GM08714 (cell line): ENCODE data around the gene SLC6A7.
"Not testable (repeated sequence)": the region's sequence is repeated elsewhere in the genome, so short reads cannot be mapped to it uniquely, and the experiment has no call there.

Experiments used
- H3K4me3 ChIP-seq: fragments of 200-500 bp; sonication (Bioruptor generic); 2 replicates; pipeline ENCODE4 v1.5.1; 2014; ENCODE audit warnings: mild to moderate bottlenecking, low read length, inconsistent platforms
- ZNF274 ChIP-seq: IDR thresholded peaks from 2 replicates; pipeline ENCODE4 v1.6.1; 2012; ENCODE audit warnings: mild to moderate bottlenecking, low read depth, low read length

Gene SLC6A7

DNA sequence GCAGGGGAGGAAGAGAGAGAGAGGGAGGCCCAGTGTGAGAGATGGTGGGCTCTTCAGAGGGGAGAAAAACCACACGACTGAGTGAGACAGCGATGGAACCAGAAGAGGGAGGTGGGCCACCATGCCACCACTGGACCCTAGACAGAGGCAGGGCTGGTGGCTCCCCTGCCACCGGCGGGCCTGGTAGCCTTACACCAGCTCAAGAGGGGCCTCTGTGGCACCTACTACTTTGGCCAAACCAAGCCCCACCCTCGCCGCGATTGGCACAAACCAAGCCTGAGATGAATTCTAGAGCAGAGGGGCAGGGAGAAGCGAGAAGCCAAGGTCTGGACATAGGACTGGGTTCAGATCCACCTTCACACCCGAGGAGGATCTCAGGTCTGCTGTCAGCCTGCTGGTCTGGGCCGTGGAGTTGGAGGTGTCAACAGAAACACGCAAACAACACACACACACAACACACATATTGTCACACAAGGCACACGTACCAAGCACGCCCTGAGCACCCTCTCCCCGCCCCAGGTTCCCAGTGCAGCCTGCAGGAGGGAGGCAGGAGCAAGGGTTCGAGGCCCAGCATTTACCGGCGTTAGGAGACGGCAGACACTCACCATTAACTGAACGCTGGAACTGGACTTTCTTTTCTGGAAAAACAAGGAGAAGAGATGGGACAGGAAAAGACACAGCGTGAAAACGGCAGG, 49.4 kb downstream of the SLC6A7 start:
- no peak for TF ChIP-seq ZNF274

DNA sequence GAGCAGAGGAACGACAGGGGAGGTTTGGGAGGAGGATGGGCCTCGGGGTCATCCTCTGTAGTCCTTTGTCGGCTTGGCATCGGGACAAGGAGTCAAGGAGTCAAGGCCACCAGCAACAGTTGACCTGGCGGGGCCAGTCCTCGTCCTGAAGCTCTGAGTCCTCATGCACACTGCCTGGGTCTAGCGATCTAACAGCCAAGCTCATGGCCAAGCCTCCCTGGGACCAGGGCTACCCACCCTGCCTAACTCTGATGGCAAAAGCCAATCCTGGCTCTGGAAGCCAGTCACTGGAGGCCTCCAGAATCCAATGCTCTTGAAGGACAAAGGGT, 49.9 kb downstream of the SLC6A7 start:
- no peak overlapping the region for H3K4me3 ChIP-seq
- no peak for TF ChIP-seq ZNF274

More for the DNA sequence above, 49.4 kb downstream of the SLC6A7 start:
- no peak overlapping the region for H3K4me3 ChIP-seq

- no peak overlapping the region for H3K4me3 ChIP-seq
- no peak for TF ChIP-seq ZNF274
Measured at GRCh38 chr5:150241298-150242160, 51.7 kb downstream of the SLC6A7 start.

GRCh38 chr5:150242251-150242894, 52.5 kb downstream of the SLC6A7 start:
- H3K4me3 ChIP-seq: no peak overlapping the region
- no peak for TF ChIP-seq ZNF274

DNA sequence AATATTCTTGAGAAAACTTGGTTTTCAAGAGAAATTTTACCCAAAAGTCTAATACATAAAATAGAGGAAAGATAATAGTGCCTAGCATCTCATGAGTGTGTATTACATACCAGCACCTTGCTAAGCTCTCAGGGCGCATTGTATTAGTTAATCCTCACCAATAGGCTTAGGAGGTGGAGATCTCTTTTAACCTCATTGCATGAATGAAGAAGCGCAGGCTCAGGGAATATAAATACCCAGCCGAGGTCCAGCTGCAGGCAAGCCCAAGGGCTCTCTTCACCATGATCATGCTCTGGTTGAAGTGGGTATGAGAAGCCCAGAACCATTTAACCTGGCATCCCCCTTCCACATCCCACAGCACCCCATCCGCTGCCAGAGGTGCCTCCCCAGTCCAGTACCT, 53.7 kb downstream of the SLC6A7 start:
- TF ChIP-seq ZNF274: no peak
- H3K4me3 ChIP-seq: no peak overlapping the region

- no peak for TF ChIP-seq ZNF274
- H3K4me3 ChIP-seq: no peak overlapping the region
Measured at GRCh38 chr5:150244209-150244608, 54.3 kb downstream of the SLC6A7 start.

GRCh38 chr5:150245111-150245789, 55.4 kb downstream of the SLC6A7 start:
- no peak overlapping the region for H3K4me3 ChIP-seq
- no peak for TF ChIP-seq ZNF274

DNA sequence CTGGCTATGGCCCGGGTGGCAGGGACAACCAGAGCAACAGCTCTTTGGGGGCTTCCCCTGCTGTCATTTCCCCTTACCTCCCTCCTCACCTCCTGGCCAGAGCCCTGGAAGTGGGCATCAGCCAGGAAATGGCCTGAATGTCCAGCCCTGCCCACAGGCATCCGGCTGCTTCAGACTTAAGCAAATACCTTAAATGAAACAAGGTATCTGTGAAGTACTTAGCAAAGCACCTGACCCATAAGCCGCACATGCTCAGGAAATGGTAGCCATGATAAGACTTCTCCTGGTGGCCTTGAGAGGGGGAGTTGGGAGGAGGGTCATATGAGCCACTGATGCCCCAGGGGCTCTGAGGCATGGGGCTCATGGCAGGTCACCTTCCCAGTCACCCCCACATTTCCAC, 55.9 kb downstream of the SLC6A7 start:
- TF ChIP-seq ZNF274: no peak
- H3K4me3 ChIP-seq: no peak overlapping the region

- H3K4me3 ChIP-seq: no peak overlapping the region
- no peak for TF ChIP-seq ZNF274
Measured at GRCh38 chr5:150246429-150246828, 56.6 kb downstream of the SLC6A7 start.

DNA sequence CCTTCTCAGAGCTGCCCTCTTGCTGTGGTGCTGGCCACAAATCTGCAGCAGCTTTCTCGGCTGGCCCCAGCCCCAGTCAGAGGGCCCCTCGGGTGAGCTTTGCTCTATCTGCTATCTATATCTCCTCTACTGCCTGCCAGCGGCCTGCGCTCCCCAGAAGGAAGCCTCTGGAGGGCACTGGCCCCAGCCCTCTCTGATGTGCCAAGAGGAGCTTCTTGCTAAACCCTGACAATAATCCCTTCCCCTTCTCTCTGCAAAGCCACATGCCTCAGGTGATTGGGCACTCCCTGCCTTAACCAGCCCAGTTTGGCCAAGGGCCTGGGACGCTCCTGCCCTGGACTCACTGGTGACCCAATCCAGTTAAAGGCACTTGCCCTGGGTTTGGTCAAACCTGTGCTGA, 57.0 kb downstream of the SLC6A7 start:
- no peak overlapping the region for H3K4me3 ChIP-seq
- TF ChIP-seq ZNF274: no peak

- no peak overlapping the region for H3K4me3 ChIP-seq
- no peak for TF ChIP-seq ZNF274
Measured at GRCh38 chr5:150247726-150248125, 57.9 kb downstream of the SLC6A7 start.

- not testable (repeated sequence) for H3K4me3 ChIP-seq
Measured at GRCh38 chr5:150248493-150248892, 58.6 kb downstream of the SLC6A7 start.

GRCh38 chr5:150248946-150249345, 59.1 kb downstream of the SLC6A7 start:
- TF ChIP-seq ZNF274: no peak

GRCh38 chr5:150249744-150250143, 59.9 kb downstream of the SLC6A7 start:
- no peak overlapping the region for H3K4me3 ChIP-seq
- TF ChIP-seq ZNF274: no peak

More at GRCh38 chr5:150248946-150249345, 59.1 kb downstream of the SLC6A7 start:
- no peak overlapping the region for H3K4me3 ChIP-seq

- H3K4me3 ChIP-seq: no peak overlapping the region
- no peak for TF ChIP-seq ZNF274
Measured at GRCh38 chr5:150251504-150251903, 61.6 kb downstream of the SLC6A7 start.
